Prostate gland (tissue), 2 donors: Measurements from ENCODE around the gene SDHD. TPM values are rescaled to one million over a fixed set of nuclear protein-coding genes. Genes with fewer than 3 reads are reported as not detected.

Experiments used
- DNase-seq: peaks from one replicate; pipeline ENCODE4 v3.0.0-alpha.2; 2019; ENCODE audit warnings: low spot score
- H3K27ac ChIP-seq, 2 donors: fragments of 200-600 bp; sonication (generic); 2 replicates each; pipeline ENCODE4 v1.5.1; 2017 to 2019
- H3K27me3 ChIP-seq: fragments of 200-600 bp; sonication (generic); replicated peaks from 2 replicates; pipeline ENCODE4 v1.5.1; 2019; ENCODE audit not compliant: insufficient read depth
- H3K36me3 ChIP-seq, 2 donors: fragments of 200-600 bp; sonication (generic); 1 replicate in 1 of 2; 2 replicates in 1 of 2; pipeline versions ENCODE4 v1.5.1 to v1.8.1; 2017 to 2019
- H3K4me1 ChIP-seq: fragments of 200-600 bp; sonication (generic); replicated peaks from 2 replicates; pipeline ENCODE4 v1.5.1; 2019
- H3K4me3 ChIP-seq, 2 donors: fragments of 200-600 bp; sonication (generic); 2 replicates each; pipeline ENCODE4 v1.5.1; 2017 to 2019
- H3K9me3 ChIP-seq: fragments of 200-600 bp; sonication (generic); 2 replicates; pipeline ENCODE4 v1.5.1; 2017
- CTCF ChIP-seq, 4 experiments: fragments of 200-600 bp in 2 of 4; fragments of 450-650 bp in 2 of 4; sonication (generic) in 2 of 4; IDR thresholded peaks; 1 replicate in 3 of 4; 2 replicates in 1 of 4; pipeline ENCODE4 v1.5.1; 2016 to 2019; ENCODE audit warnings: antibody characterized with exemption in 4 of 4, mild to moderate bottlenecking in 2 of 4, moderate library complexity in 2 of 4
- POLR2A ChIP-seq: fragments of 450-650 bp; IDR thresholded peaks from one replicate; pipeline ENCODE4 v1.6.1; 2016; ENCODE audit warnings: antibody characterized with exemption, mild to moderate bottlenecking
- POLR2AphosphoS5 ChIP-seq: sonication (generic); formaldehyde crosslinking; IDR thresholded peaks from one replicate; pipeline ENCODE4 v1.6.1; 2017; ENCODE audit warnings: antibody characterized with exemption
- WGBS: methylation state at CpG from one replicate; pipeline ENCODE4 v1.1.5; 2018; 5-methylcytosine and 5-hydroxymethylcytosine counted together
- intact Hi-C: fragments of 100-400 bp; cut with DNase I; formaldehyde crosslinking; loops from one replicate; pipeline ENCODE4 v1.14.2; 2022
- total RNA-seq, 2 donors: library from RNA; depleted of rRNA; stranded (reverse); fragments of >200 nt; gene quantifications; one replicate each; pipeline ENCODE4 v1.1.0, GENCODE V29; 2016

The SDHD gene
- total RNA-seq, 2 donors from 2014 or later: 91.6 to 107 TPM

- 54% methylated on average over 2 of the region's 2 CpGs for WGBS
- no peaks in the 10 kb centered on the region for H3K4me1 ChIP-seq
- H3K27ac ChIP-seq: no peak overlapping the region
- H3K36me3 ChIP-seq: no peaks in the 10 kb centered on the region
- TF ChIP-seq POLR2A (no peak), POLR2AphosphoS5 (no peak), CTCF (IDR thresholded peaks at IDR 0.05) (no peak)
- H3K4me3 ChIP-seq: no peak overlapping the region
- no peaks in the 10 kb centered on the region for H3K9me3 ChIP-seq
- no peaks in the 10 kb centered on the region for H3K27me3 ChIP-seq
- no peak for DNase-seq
- intact Hi-C loops: no loop called here
Observed at GRCh38 chr11:112132737-112133136, 46.1 kb downstream of the SDHD start.

DNA sequence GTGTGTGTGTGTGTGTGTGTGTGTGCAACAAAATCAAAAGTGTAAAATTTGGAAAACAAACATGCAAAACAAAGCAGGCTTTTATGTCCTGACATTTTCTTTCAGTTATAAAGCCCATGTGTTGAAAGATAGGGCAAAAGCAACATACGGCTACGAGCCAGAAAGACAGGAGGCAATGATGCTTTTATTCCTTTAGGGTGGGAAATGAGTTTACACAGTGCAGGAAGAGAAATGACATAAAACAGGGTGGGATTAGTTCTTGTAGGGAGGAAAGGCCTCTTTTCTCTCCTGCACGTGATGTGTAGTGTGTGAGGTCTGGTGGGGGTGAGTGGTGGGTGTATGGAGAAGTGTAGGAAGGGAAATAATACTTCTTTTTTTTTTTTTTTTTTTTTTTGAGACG lies 47.8 kb downstream of the SDHD start:
- intact Hi-C loops: no loop called here
- Histone ChIP-seq H3K4me1 (no peaks in the 10 kb centered on the region), H3K27me3 (no peaks in the 10 kb centered on the region), H3K27ac (no peak overlapping the region), H3K9me3 (no peaks in the 10 kb centered on the region), H3K4me3 (no peak overlapping the region), H3K36me3 (no peaks in the 10 kb centered on the region)
- DNase-seq: no peak
- WGBS: 91% methylated on average over 4 of the region's 4 CpGs
- TF ChIP-seq CTCF (IDR thresholded peaks at IDR 0.05) (no peak), POLR2A (no peak), POLR2AphosphoS5 (no peak)

DNA sequence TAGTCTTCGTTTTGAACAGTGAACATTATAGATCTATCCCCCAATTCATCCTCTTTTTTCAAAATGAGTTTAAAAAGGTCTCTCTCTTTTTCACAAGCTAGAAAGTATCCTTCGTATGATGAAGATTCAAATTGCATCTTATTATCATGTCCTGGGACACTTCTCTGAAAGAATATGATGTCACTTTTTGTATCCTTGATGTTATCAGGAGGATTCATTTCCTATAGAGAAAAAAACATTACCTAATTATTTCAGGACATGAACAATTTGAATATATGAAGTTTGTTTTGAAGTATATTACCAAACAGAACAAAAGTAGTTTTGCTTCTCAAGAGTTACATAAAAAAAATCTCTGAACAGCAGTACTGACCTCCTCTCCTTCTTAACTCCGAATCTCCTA lies 56.9 kb downstream of the SDHD start:
- Histone ChIP-seq H3K9me3 (no peaks in the 10 kb centered on the region), H3K27ac (no peak overlapping the region), H3K4me1 (no peaks in the 10 kb centered on the region), H3K36me3 (no peaks in the 10 kb centered on the region), H3K4me3 (no peak overlapping the region), H3K27me3 (no peaks in the 10 kb centered on the region)
- TF ChIP-seq CTCF (IDR thresholded peaks at IDR 0.05): no peak
- intact Hi-C loops: no loop called here
- 94% methylated on average over 3 of the region's 3 CpGs for WGBS
- no peak for DNase-seq

Other genes starting within 250 kb of the SDHD start
- 10 to 100 TPM; 24.9 to 26.5 TPM for gene ALG9, start 215.3 kb upstream of the SDHD start, total RNA-seq
- 1 to 10 TPM; 2.7 to 7.6 TPM for gene FDXACB1, start 207.7 kb upstream of the SDHD start, total RNA-seq
- 10 to 100 TPM; 42.2 to 46.2 TPM for gene CFAP68, start 207.3 kb upstream of the SDHD start, total RNA-seq
- 10 to 100 TPM; 59.0 to 80.1 TPM for gene CRYAB, start 175.1 kb upstream of the SDHD start, total RNA-seq
- gene HSPB2, start 174.1 kb upstream of the SDHD start, total RNA-seq: under 1 TPM in 1 of 2 donors, not detected in 1; 0.85 TPM
- gene C11orf52, start 168.0 kb upstream of the SDHD start, total RNA-seq: 10 to 100 TPM; 13.2 to 31.5 TPM
- 10 to 100 TPM; 32.9 to 35.2 TPM for gene DIXDC1, start 149.5 kb upstream of the SDHD start, total RNA-seq
- 10 to 100 TPM; 19.9 to 21.2 TPM for gene DLAT, start 61.5 kb upstream of the SDHD start, total RNA-seq
- gene PIH1D2, start 12.9 kb upstream of the SDHD start, total RNA-seq: 10 to 100 TPM in 1 of 2 donors, 1 to 10 TPM in 1; 1.1 to 13.7 TPM
- gene NKAPD1, start 12.6 kb upstream of the SDHD start, total RNA-seq: 10 to 100 TPM; 11.8 to 16.8 TPM
- gene TIMM8B, start 117 bp upstream of the SDHD start, total RNA-seq: 10 to 100 TPM; 43.1 to 49.5 TPM
- 1 to 10 TPM; 4.0 to 8.8 TPM for gene IL18, start 77.2 kb downstream of the SDHD start, total RNA-seq
- gene TEX12, start 80.5 kb downstream of the SDHD start, total RNA-seq: 1 to 10 TPM in 1 of 2 donors, not detected in 1; 4.0 TPM
- 1 to 10 TPM; 3.2 to 9.1 TPM for gene BCO2, start 88.6 kb downstream of the SDHD start, total RNA-seq
- gene PTS, start 139.6 kb downstream of the SDHD start, total RNA-seq: 10 to 100 TPM; 24.4 to 28.7 TPM
- not detected for gene PLET1, start 174.0 kb downstream of the SDHD start, total RNA-seq